HG03066 (cell line): ENCODE measurements around the gene CALHM3.

Experiments used
- ATAC-seq: cut with Tn5 transposase; IDR thresholded peaks from one replicate; pipeline ENCODE4 v1.9.1; 2021; ENCODE audit warnings: low read depth; ENCODE audit not compliant: unreplicated experiment

The CALHM3 gene

DNA sequence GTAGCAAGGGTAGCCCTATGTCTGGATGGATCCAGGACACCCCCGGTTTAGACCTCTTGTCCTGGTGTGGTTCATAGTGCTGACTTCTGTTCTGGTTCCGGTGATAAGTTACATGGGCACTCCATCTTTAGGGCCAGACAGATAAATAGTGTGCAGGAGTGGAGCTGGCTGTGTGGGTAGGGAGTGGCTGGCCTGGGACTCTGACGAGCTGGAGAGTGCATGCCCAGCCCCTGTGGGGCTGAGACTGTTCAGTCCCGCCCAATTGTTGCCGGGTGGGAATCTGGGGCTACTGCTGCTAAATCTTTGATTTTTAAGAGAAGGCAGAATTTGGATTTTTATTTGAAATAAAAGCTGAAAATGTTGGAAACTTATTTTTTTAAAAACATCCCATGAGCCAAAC lies 55.3 kb downstream of the CALHM3 start:
- no peak for ATAC-seq
